Measurements from ENCODE around the gene SF1.

SF1 gene

DNA sequence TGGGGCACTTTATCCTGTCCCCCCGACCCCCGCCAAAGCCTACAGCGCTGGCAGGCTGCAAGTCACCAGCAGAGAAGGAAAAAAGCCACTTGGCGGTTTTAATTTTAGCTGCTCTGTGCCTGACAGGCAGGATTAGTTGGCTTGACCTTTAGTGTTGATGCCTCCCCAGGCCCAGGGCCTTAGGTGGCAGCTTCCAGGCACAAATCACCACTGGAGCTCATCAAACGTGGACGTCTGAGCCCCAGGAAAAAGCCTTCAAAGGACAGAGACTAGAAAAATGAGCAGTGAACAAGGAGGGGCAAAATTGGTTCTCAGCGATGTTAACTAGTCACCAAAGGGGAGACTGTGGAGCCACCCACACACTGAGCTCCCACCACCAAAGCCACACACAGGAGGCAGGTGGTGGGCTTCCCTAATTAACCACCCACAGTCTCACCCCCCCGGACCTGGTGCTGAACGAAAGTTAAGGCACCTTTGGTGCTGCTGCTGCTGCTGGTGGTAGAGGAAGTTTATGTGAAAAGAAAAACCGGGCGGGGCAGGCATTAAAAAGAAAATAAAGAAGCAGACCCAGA is 14.2 kb downstream of the SF1 start:
- no peak overlapping the region for H3K4me3 ChIP-seq (ENCODE audit: low read depth, low read length)
- TF ChIP-seq, protein P1, sequence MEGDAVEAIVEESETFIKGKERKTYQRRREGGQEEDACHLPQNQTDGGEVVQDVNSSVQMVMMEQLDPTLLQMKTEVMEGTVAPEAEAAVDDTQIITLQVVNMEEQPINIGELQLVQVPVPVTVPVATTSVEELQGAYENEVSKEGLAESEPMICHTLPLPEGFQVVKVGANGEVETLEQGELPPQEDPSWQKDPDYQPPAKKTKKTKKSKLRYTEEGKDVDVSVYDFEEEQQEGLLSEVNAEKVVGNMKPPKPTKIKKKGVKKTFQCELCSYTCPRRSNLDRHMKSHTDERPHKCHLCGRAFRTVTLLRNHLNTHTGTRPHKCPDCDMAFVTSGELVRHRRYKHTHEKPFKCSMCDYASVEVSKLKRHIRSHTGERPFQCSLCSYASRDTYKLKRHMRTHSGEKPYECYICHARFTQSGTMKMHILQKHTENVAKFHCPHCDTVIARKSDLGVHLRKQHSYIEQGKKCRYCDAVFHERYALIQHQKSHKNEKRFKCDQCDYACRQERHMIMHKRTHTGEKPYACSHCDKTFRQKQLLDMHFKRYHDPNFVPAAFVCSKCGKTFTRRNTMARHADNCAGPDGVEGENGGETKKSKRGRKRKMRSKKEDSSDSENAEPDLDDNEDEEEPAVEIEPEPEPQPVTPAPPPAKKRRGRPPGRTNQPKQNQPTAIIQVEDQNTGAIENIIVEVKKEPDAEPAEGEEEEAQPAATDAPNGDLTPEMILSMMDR (IDR thresholded peaks at IDR 0.05; ENCODE audit: insufficient read depth, low read depth, low read length, missing control alignments), result no peak
- no peak for DNase-seq (ENCODE audit: low read depth)

DNA sequence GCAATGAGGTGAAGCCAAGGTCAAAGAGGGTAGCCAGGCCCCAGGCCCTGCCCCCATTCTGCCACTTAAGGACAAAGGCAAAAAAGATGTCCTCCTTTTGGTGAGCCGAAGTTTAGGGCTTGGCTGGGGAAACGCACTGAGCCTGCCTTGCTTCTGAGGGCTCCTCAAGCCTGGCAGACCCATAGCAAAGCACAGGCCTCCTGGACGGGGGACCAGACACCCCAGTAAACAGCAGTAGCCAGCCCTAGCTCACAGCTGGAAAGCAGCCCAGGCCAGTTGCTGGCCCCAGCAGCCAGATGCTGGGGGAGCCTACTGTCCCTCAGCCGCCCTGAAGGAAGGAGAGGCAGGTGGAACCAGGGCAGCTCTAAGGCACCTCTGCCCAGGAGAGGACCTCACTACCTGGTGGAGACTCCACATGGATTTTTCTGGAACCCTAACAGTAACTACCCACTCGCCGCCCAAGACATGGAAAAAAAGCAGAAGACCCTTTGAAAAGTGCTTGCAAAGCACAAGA is 14.8 kb downstream of the SF1 start:
- TF ChIP-seq, protein P1 (IDR thresholded peaks at IDR 0.05; ENCODE audit: insufficient read depth, low read depth, low read length, missing control alignments), result no peak
- DNase-seq (ENCODE audit: low read depth), result no peak
- no peak overlapping the region for H3K4me3 ChIP-seq (ENCODE audit: low read depth, low read length)

DNA sequence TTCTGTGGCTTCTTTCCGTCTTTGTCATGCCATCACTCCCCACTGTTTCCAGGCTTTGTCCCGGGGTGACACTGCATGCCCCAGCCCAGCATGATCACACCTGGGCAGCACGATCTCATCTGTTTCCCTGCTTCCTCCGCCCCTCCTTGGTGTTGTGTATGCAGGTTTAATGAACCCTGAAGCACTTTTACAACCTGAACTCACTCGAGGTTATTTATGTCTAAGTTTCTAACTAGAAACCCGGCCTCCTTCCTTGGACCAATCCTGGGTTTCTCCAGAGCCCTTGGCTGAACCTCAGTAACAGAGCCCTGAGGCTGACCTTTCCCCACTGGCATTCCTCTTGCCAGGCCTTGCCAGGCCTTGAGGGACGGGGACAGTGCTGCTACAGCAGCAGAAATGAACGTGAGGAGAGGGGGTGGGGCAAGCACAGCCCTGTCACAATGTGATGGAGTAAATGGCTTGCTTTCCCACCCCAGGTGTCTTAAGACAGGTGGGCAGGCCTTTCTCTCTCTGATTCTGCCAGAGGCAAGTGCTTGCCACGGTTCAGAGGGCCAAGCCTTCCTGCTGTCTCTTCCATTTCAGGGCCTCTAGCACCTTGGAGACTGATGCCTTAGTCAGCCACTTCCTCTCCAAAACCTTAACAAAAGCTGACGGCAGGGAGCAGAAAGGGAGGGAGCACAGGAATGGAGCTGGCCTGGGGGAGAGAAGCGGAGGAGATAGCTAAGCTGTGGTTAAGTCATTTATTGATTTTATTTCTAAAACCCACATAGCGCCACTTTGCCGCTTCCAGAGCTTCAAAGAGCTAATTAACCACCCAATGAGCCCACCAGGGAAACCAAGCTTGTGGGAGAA is 15.4 kb downstream of the SF1 start:
- no peak overlapping the region for H3K4me3 ChIP-seq (ENCODE audit: low read depth, low read length)
- TF ChIP-seq, protein P1 (IDR thresholded peaks at IDR 0.05; ENCODE audit: insufficient read depth, low read depth, low read length, missing control alignments), result no peak
- no peak for DNase-seq (ENCODE audit: low read depth)

DNA sequence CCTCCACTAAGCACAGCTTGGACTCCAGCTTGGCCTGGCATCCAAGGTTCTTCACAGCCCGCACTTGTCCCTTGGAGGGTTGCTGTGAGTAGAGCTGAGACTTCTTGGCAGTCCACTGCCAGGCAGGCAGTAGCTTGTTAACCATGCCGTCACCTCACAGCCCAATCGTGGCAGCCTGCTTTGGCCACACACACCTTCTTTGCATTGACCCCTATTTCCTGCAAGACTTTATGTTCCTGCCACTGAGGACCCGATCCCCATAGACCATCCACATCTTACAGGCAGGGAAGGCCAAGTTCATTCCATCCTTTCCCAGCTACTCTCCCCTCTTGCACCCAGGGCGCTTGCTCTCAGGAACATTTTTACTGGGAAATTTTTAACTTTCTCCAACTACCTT is 16.1 kb downstream of the SF1 start:
- no peak overlapping the region for H3K4me3 ChIP-seq (ENCODE audit: low read depth, low read length)
- peak; percentile 38 for DNase-seq (ENCODE audit: low read depth)
- TF ChIP-seq, protein P1 (IDR thresholded peaks at IDR 0.05; ENCODE audit: insufficient read depth, low read depth, low read length, missing control alignments), result no peak

DNA sequence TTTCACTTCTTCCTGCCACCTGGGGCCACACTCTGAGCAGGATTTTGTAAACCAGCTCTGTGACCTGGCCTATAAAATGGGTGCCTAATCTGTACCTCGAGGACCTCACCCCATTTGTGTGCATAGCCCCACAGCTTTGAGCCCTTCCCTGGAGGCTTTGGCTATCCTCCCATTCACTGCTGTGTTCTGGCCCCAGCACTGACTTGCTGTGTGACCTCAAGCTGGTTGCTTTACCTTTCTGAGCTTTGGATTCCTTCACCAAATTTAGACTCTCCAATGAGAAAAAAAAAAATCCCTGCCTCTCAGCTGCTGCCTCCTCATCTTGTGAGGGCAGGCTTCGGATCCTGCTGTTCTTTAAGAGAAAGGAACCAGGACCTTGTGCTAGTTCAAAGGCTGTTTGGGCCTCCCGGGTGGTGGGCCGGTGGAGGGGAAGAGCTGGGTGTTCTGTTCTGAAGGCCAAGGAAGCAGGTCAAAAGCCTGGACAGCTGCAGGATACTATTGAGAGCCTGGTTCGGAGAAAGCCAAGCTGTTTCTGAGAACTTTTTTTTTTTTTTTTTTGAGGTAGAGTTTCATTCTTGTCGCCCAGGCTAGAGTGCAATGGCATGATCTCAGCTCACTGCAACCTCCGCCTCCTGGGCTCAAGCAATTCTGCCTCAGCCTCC is 17.5 kb downstream of the SF1 start:
- DNase-seq (ENCODE audit: low read depth), result no peak
- TF ChIP-seq, protein P1 (IDR thresholded peaks at IDR 0.05; ENCODE audit: insufficient read depth, low read depth, low read length, missing control alignments), result no peak
- no peak overlapping the region for H3K4me3 ChIP-seq (ENCODE audit: low read depth, low read length)

DNA sequence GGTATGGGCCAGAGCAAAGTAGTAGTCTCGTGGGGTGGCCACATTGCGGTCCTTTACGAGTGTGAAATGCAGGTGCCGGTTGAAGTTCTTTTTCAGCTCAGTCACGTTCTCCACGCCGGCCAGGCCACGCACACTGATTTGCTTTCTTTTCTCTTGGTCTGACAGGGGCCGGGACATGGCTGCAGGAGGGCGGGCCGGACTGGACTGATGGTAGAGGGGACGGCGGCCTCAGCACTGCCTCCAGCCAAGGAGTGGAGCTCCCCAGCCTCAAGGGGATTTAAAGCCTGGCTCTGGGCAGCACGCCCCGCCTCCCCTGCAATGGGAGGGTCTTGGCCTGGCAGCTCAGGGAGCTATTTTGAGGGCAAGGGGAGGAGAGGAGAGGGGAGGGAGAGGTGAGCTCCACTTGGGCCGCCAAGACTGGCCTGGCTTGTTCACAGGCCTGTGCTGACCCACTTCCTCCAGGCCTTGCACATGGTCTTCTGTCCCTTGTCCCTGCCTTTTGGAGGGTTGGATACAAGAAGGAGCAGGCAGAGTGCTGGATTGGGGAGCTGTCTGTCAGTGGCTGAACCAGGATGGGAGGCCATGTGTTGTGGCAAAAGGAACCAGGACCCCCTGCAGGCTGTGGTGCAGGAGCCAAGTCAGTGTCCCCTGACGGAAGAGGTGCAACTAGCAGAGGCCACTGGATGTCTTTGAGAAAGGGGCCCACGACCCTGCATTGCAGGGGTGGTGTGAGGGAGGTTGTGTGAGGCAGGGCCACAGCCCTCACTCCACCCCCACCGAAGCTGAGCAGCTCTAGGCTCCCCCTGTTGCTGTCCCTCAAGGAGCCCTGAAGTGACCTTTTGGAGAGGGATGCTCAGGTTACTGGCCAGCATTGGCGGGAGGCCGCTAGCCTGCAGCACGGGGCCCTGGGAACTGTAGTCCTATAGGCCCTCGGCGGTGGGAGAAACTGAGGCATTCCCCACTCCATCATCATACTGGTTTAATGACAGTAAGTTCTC is 18.3 kb downstream of the SF1 start, which contains the start of gene PYGM:
Gene PYGM, minus strand, starts transcription at position 253 of the 998 bp plus-strand sequence. Its CDS starts 76 bp downstream, at position 177.
- TF ChIP-seq, protein P1 (IDR thresholded peaks at IDR 0.05; ENCODE audit: insufficient read depth, low read depth, low read length, missing control alignments), result no peak
- no peak within 1 kb of the TSS for H3K4me3 ChIP-seq (ENCODE audit: low read depth, low read length)
- DNase-seq (ENCODE audit: low read depth), result no peak
